GM18867 (cell line): ENCODE results near the gene KATNB1.

Experiments used
- ATAC-seq: cut with Tn5 transposase; IDR thresholded peaks from one replicate; pipeline ENCODE4 v1.9.1; 2021; ENCODE audit warnings: mild to moderate bottlenecking, moderate library complexity; ENCODE audit not compliant: unreplicated experiment

KATNB1 gene

DNA sequence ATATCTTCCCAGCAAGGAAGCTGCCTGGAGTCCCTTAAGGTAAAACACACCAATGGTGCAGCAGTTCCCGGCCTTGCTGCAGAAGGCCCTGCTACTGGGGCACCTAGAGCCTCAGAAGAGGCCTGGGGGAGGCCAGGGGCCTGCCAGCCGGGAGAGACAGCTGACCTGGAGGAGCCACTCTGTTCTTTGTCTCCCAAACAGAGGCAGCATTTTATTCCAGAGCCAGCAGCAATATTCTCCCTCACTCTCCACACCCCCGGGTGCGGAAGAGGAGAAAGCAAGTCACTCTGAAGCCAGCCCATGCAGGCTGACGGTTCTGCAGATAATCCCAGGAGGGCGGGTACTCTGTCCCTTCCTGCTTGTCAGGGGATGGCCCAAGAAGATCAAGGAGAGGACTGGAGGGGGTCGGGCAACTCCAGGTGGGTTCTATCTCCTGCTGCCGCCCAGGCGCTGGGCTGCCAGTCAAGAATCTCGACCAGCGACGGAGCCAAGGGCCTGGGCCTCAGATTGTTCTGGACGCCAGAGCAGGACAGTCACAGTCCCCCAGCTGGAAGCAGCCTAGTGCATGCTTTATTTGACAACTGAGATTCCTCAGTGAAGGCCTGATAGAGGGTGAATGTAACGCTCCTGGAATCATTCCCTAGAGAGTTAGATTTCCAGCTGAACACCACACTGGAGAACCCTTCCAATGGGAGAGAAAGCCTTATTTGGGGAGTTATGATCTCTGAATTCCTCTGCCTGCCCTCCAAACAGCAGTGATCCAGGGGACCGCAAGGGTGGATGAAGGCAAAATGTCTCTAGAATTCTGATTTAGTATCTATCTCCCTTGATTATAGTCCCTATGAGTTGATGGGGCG lies 67.8 kb downstream of the KATNB1 start:
- no peak for ATAC-seq

DNA sequence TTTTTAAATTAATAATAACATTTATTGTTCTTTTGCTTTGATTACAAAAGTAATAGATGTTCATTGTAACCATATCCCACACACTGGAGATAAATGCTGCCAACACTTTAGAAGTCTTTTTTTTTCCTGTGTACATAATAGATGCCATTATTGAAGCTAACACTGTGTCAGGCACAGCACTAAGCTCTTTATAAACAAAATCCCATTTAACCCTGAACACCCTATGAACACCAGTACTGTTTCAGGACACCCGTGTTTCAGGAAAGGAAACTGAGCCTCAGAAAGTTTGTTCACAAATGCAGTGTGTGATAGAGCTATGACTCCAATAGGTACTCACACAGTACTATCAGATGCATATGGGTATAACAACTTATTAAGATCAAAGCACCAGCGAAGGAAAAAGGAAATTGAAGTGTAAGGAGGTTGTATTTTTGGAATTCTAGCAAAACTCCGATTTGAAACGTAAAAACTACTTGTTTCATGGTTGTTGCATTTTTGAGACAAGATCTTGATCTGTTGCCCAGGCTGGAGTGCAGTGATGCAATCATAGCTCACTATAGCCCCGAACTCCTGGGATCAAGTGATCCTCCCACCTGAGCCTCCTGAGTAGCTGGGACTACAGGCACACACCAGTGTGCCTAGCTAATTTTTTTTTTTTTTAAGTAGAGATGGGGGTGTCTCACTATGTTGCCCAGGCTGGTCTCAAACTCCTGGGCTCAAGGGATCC lies 68.7 kb downstream of the KATNB1 start:
- ATAC-seq: no peak

DNA sequence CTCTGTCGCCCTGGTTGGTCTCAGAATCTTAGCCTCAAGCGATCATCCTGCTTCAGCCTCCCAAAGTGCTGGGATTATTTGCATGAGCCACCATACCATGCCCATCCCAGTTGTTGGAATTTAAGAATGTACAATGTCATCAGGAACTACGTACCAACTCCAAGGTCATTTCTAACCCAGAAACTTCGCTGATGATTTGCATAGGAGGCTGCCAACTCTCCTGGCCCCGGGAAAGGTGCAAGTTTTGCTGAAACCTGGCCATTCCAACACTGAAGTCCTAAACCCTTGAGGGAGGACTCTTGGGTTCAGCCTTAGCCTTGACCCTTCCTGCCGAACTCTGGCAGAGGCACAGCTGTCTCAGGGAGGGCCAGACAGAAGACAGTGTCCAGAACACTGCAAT lies 69.6 kb downstream of the KATNB1 start:
- ATAC-seq: no peak
